WTC11 (cell line): Measurements from ENCODE around the gene M1AP. TPM values are rescaled to one million over a fixed set of nuclear protein-coding genes. Genes with fewer than 3 reads are reported as not detected.

Source experiments
- ATAC-seq: fragments of 200-7000 bp; cut with Tn5 transposase; 2 replicates; pipeline ENCODE4 v1.10.0; 2021; ENCODE audit warnings: mild to moderate bottlenecking, moderate library complexity
- CTCF ChIA-PET: fragments of 300-600 bp; sonication (Branson Sonifier 250); formaldehyde crosslinking; loops from one replicate; lab custom pipeline; 2021; ENCODE audit warnings: antibody characterized with exemption; lab: Charles Lee
- POLR2A ChIA-PET: fragments of 350-600 bp; sonication (Branson Sonifier 250); formaldehyde crosslinking; loops from one replicate; lab custom pipeline; 2021; ENCODE audit warnings: antibody characterized with exemption; lab: Charles Lee
- DNase-seq: peaks from one replicate; pipeline ENCODE4 v3.0.0; 2021; ENCODE audit warnings: low spot score
- H3K27ac Mint-ChIP-seq: 2 replicates; pipeline ENCODE4 v1.8.0; 2021; ENCODE audit warnings: mixed read lengths
- H3K27me3 Mint-ChIP-seq: 2 replicates; pipeline ENCODE4 v1.8.0; 2021; ENCODE audit warnings: low read depth, mild to moderate bottlenecking, moderate library complexity, mixed read lengths
- H3K36me3 Mint-ChIP-seq: 2 replicates; pipeline ENCODE4 v1.8.0; 2021; ENCODE audit warnings: mixed read lengths
- H3K4me1 Mint-ChIP-seq: 2 replicates; pipeline ENCODE4 v1.8.0; 2022; ENCODE audit warnings: mixed read lengths
- H3K4me3 Mint-ChIP-seq: 2 replicates; pipeline ENCODE4 v1.8.0; 2021; ENCODE audit warnings: mild to moderate bottlenecking, moderate library complexity, mixed read lengths
- H3K9me3 Mint-ChIP-seq: 2 replicates; pipeline ENCODE4 v1.8.0; 2021; ENCODE audit warnings: mixed read lengths
- CDX4 ChIP-seq: fragments of 250-450 bp; sonication (Bioruptor Pico); IDR thresholded peaks from 2 replicates; pipeline ENCODE4 v1.9.0; 2021; ENCODE audit warnings: moderate library complexity, mild to moderate bottlenecking, inconsistent platforms, borderline replicate concordance
- CREB1 ChIP-seq: sonication (generic); formaldehyde crosslinking; IDR thresholded peaks from 2 replicates; pipeline ENCODE4 v1.8.0; 2023; ENCODE audit warnings: mild to moderate bottlenecking, missing genetic modification reagents
- CREM ChIP-seq: sonication (generic); formaldehyde crosslinking; IDR thresholded peaks from 2 replicates; pipeline ENCODE4 v1.8.1; 2022; ENCODE audit warnings: mild to moderate bottlenecking, missing genetic modification reagents, moderate library complexity
- E2F4 ChIP-seq: sonication (generic); formaldehyde crosslinking; IDR thresholded peaks from 2 replicates; pipeline ENCODE4 v1.8.1; 2022; ENCODE audit warnings: low read depth, mild to moderate bottlenecking, moderate library complexity, missing genetic modification reagents, borderline replicate concordance
- FOXP1 ChIP-seq: sonication (generic); formaldehyde crosslinking; IDR thresholded peaks from 2 replicates; pipeline ENCODE4 v1.8.0; 2022; ENCODE audit warnings: missing genetic modification reagents, mild to moderate bottlenecking, moderate library complexity, borderline replicate concordance
- GABPB1 ChIP-seq: sonication (generic); formaldehyde crosslinking; IDR thresholded peaks from 2 replicates; pipeline ENCODE4 v1.8.1; 2023; ENCODE audit warnings: mild to moderate bottlenecking, missing genetic modification reagents
- GRHL2 ChIP-seq: fragments of 250-450 bp; sonication (Bioruptor Pico); IDR thresholded peaks from 2 replicates; pipeline ENCODE4 v1.8.0; 2022; ENCODE audit warnings: mild to moderate bottlenecking, moderate library complexity; ENCODE audit not compliant: insufficient replicate concordance, severe bottlenecking
- GTF2I ChIP-seq: fragments of 250-450 bp; sonication (Bioruptor Pico); conservative IDR thresholded peaks from 2 replicates; pipeline ENCODE4 v1.4.0; 2021; ENCODE audit warnings: mild to moderate bottlenecking
- JUN ChIP-seq: sonication (generic); formaldehyde crosslinking; IDR thresholded peaks from 2 replicates; pipeline ENCODE4 v1.8.0; 2023; ENCODE audit warnings: mild to moderate bottlenecking, missing genetic modification reagents
- KAT7 ChIP-seq: sonication (generic); formaldehyde crosslinking; IDR thresholded peaks from 2 replicates; pipeline ENCODE4 v1.8.1; 2023; ENCODE audit warnings: missing genetic modification reagents, mild to moderate bottlenecking, borderline replicate concordance
- MXD4 ChIP-seq: fragments of 250-450 bp; sonication (Bioruptor Pico); IDR thresholded peaks from 2 replicates; pipeline ENCODE4 v1.8.0; 2021; ENCODE audit warnings: mild to moderate bottlenecking, moderate library complexity, borderline replicate concordance
- NFATC4 ChIP-seq: fragments of 250-450 bp; sonication (Bioruptor Pico); IDR thresholded peaks from 2 replicates; pipeline ENCODE4 v1.9.0; 2021; ENCODE audit warnings: mild to moderate bottlenecking
- NR3C1 ChIP-seq: sonication (generic); formaldehyde crosslinking; conservative IDR thresholded peaks from 2 replicates; pipeline ENCODE4 v1.8.1; 2023; ENCODE audit warnings: low read depth, mild to moderate bottlenecking, missing genetic modification reagents
- OVOL2 ChIP-seq: fragments of 250-450 bp; sonication (Bioruptor Pico); IDR thresholded peaks from 2 replicates; pipeline ENCODE4 v1.9.0; 2021; ENCODE audit warnings: mild to moderate bottlenecking, borderline replicate concordance
- RELA ChIP-seq: sonication (generic); formaldehyde crosslinking; IDR thresholded peaks from 2 replicates; pipeline ENCODE4 v1.8.1; 2022; ENCODE audit warnings: missing genetic modification reagents, mild to moderate bottlenecking, borderline replicate concordance
- RORB ChIP-seq: fragments of 250-450 bp; sonication (Bioruptor Pico); IDR thresholded peaks from 2 replicates; pipeline ENCODE4 v1.9.0; 2021; ENCODE audit warnings: mild to moderate bottlenecking
- SMAD3 ChIP-seq: sonication (generic); formaldehyde crosslinking; IDR thresholded peaks from 2 replicates; pipeline ENCODE4 v1.8.0; 2022; ENCODE audit warnings: missing genetic modification reagents, mild to moderate bottlenecking, borderline replicate concordance
- ZNF219 ChIP-seq: sonication (generic); formaldehyde crosslinking; IDR thresholded peaks from 2 replicates; pipeline ENCODE4 v1.8.0; 2023; ENCODE audit warnings: missing genetic modification reagents, mild to moderate bottlenecking, borderline replicate concordance
- ZNF263 ChIP-seq: sonication (generic); formaldehyde crosslinking; IDR thresholded peaks from 2 replicates; pipeline ENCODE4 v1.8.1; 2022; ENCODE audit warnings: low read depth, mild to moderate bottlenecking, moderate library complexity, missing genetic modification reagents
- ZNF396 ChIP-seq: fragments of 250-450 bp; sonication (Bioruptor Pico); IDR thresholded peaks from 2 replicates; pipeline ENCODE4 v1.8.0; 2021; ENCODE audit warnings: mild to moderate bottlenecking, moderate library complexity, borderline replicate concordance
- ZNF423 ChIP-seq: fragments of 250-450 bp; sonication (Bioruptor Pico); IDR thresholded peaks from 2 replicates; pipeline ENCODE4 v2.1.2; 2022; ENCODE audit warnings: mild to moderate bottlenecking, moderate library complexity
- ZNF671 ChIP-seq: fragments of 250-450 bp; sonication (Bioruptor Pico); IDR thresholded peaks from 2 replicates; pipeline ENCODE4 v1.8.0; 2021; ENCODE audit warnings: mild to moderate bottlenecking
- total RNA-seq: library from RNA; stranded (reverse); gene quantifications from 3 replicates; pipeline ENCODE4 v1.2.3, GENCODE V29; 2021
- TF ChIP-seq, protein P1 (sequence below): sonication (generic); formaldehyde crosslinking; IDR thresholded peaks from 2 replicates; pipeline ENCODE4 v1.8.1; 2022; ENCODE audit warnings: mild to moderate bottlenecking, moderate library complexity, missing genetic modification reagents
- TF ChIP-seq, protein P2 (sequence below): sonication (generic); formaldehyde crosslinking; IDR thresholded peaks from 2 replicates; pipeline ENCODE4 v1.8.0; 2022; ENCODE audit warnings: mild to moderate bottlenecking, missing genetic modification reagents
- TF ChIP-seq, protein P3 (sequence below): fragments of 250-450 bp; sonication (Bioruptor Pico); IDR thresholded peaks from 2 replicates; pipeline ENCODE4 v1.9.0; 2021; ENCODE audit warnings: mild to moderate bottlenecking
- TF ChIP-seq, protein P4 (sequence below): sonication (generic); formaldehyde crosslinking; IDR thresholded peaks from 2 replicates; pipeline ENCODE4 v1.8.1; 2023; ENCODE audit warnings: mild to moderate bottlenecking, missing genetic modification reagents
- TF ChIP-seq, protein P5 (sequence below): sonication (generic); formaldehyde crosslinking; IDR thresholded peaks from 2 replicates; pipeline ENCODE4 v1.8.1; 2023; ENCODE audit warnings: mild to moderate bottlenecking, missing genetic modification reagents
- TF ChIP-seq, protein P6 (sequence below): sonication (generic); formaldehyde crosslinking; IDR thresholded peaks from 2 replicates; pipeline ENCODE4 v1.8.1; 2022; ENCODE audit warnings: missing genetic modification reagents, borderline replicate concordance

M1AP gene
- total RNA-seq, 1 experiment from 2014 or later, result 5.9 TPM

GRCh38 chr2:74617122-74617521, 31.0 kb downstream of the M1AP start (continued):
- no peak for TF ChIP-seq ZNF396
- TF ChIP-seq NR3C1 (CRISPR knock-in tag), result no peak
- no peak for TF ChIP-seq CREM
- TF ChIP-seq, protein P1, sequence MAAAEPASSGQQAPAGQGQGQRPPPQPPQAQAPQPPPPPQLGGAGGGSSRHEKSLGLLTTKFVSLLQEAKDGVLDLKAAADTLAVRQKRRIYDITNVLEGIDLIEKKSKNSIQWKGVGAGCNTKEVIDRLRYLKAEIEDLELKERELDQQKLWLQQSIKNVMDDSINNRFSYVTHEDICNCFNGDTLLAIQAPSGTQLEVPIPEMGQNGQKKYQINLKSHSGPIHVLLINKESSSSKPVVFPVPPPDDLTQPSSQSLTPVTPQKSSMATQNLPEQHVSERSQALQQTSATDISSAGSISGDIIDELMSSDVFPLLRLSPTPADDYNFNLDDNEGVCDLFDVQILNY, result no peak
- TF ChIP-seq, protein P2, sequence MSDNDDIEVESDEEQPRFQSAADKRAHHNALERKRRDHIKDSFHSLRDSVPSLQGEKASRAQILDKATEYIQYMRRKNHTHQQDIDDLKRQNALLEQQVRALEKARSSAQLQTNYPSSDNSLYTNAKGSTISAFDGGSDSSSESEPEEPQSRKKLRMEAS, result no peak
- no peak for TF ChIP-seq OVOL2 (CRISPR knock-in tag)

DNA sequence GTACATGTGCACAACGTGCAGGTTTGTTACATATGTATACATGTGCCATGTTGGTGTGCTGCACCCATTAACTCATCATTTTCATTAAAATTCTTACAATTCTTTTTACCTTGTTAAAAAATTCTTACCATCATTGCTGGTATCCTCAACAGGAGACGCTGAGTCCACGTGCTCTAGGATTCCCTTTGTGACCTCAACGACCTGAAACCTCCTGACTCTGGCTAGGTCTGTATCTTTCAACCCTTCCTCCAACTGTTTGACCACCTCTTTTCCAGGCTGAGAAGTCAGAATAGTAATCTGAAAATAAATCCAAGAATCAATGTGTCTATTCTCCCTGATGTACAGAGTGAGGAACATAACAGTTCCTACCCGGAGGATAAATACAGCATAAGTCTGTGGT, 41.2 kb downstream of the M1AP start:
- POLR2A ChIA-PET, result no interaction called here

DNA sequence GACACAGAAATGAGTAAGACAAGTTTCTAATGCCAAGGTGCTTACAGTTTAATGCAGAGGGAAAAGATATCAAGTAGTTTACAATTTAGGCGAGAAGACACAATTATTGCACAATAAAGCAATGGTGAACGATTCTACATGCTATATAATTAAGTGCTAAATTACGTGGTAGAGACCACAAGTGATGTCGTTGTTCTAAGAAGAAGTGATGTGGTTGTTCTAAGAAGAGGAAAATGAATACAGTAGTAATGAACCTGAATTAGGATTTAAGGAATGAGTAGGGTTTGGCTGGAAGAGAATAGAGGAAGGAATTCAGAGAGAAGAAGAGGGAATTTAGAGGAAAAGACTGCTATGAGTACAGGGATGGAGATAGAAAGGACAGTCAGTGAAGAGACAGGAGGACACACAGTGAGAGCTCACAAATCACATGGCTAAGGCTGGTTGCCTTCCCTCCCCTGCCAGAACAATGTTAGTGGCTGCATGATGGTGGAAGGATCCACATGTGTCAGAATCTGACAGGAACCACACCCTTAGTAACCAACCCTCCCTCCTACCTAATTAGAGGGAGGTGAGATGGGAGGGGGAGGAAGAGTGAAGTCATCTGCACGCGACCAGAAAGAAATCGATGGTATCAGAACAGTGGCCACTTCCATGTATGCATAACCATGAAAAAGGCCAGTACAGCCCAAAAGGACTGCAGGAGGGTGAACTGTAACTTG, 44.7 kb downstream of the M1AP start:
- no peaks in the 10 kb centered on the region for H3K4me1 Mint-ChIP-seq
- ATAC-seq (no peak), DNase-seq (no peak)
- peaks cover 10% of the 10 kb centered on the region for H3K27me3 Mint-ChIP-seq
- no peak overlapping the region for H3K4me3 Mint-ChIP-seq
- no peak overlapping the region for H3K27ac Mint-ChIP-seq
- POLR2A ChIA-PET, result no interaction called here
- H3K36me3 Mint-ChIP-seq, result no peaks in the 10 kb centered on the region
- H3K9me3 Mint-ChIP-seq, result peaks cover 6% of the 10 kb centered on the region
- CTCF ChIA-PET, result no interaction called here
- TF ChIP-seq SMAD3 (CRISPR knock-in tag), result no peak
- no peak for TF ChIP-seq CREB1 (CRISPR knock-in tag)
- no peak for TF ChIP-seq CDX4 (CRISPR knock-in tag)
- TF ChIP-seq E2F4 (CRISPR knock-in tag), result no peak
- no peak for TF ChIP-seq JUN (CRISPR knock-in tag)
- TF ChIP-seq, protein P3, sequence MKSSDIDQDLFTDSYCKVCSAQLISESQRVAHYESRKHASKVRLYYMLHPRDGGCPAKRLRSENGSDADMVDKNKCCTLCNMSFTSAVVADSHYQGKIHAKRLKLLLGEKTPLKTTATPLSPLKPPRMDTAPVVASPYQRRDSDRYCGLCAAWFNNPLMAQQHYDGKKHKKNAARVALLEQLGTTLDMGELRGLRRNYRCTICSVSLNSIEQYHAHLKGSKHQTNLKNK (CRISPR knock-in tag), result no peak
- TF ChIP-seq GRHL2 (CRISPR knock-in tag), result no peak
- TF ChIP-seq ZNF423 (CRISPR knock-in tag), result no peak
- no peak for TF ChIP-seq MXD4 (CRISPR knock-in tag)
- TF ChIP-seq KAT7, result no peak
- TF ChIP-seq, protein P4, sequence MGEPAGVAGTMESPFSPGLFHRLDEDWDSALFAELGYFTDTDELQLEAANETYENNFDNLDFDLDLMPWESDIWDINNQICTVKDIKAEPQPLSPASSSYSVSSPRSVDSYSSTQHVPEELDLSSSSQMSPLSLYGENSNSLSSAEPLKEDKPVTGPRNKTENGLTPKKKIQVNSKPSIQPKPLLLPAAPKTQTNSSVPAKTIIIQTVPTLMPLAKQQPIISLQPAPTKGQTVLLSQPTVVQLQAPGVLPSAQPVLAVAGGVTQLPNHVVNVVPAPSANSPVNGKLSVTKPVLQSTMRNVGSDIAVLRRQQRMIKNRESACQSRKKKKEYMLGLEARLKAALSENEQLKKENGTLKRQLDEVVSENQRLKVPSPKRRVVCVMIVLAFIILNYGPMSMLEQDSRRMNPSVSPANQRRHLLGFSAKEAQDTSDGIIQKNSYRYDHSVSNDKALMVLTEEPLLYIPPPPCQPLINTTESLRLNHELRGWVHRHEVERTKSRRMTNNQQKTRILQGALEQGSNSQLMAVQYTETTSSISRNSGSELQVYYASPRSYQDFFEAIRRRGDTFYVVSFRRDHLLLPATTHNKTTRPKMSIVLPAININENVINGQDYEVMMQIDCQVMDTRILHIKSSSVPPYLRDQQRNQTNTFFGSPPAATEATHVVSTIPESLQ (CRISPR knock-in tag), result no peak
- TF ChIP-seq, protein P5, sequence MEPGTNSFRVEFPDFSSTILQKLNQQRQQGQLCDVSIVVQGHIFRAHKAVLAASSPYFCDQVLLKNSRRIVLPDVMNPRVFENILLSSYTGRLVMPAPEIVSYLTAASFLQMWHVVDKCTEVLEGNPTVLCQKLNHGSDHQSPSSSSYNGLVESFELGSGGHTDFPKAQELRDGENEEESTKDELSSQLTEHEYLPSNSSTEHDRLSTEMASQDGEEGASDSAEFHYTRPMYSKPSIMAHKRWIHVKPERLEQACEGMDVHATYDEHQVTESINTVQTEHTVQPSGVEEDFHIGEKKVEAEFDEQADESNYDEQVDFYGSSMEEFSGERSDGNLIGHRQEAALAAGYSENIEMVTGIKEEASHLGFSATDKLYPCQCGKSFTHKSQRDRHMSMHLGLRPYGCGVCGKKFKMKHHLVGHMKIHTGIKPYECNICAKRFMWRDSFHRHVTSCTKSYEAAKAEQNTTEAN (CRISPR knock-in tag), result no peak
- TF ChIP-seq RELA, result no peak
- no peak for TF ChIP-seq ZNF219 (CRISPR knock-in tag)
- no peak for TF ChIP-seq GTF2I
- TF ChIP-seq RORB (CRISPR knock-in tag), result no peak

More for the DNA sequence above, 41.2 kb downstream of the M1AP start:
- DNase-seq, result no peak
- Mint-ChIP-seq H3K27ac (no peak overlapping the region), H3K9me3 (peaks cover 29% of the 10 kb centered on the region), H3K4me1 (no peaks in the 10 kb centered on the region), H3K27me3 (peaks cover 12% of the 10 kb centered on the region), H3K4me3 (no peak overlapping the region), H3K36me3 (peaks cover 8% of the 10 kb centered on the region)
- CTCF ChIA-PET, result no interaction called here
- no peak for TF ChIP-seq ZNF671
- no peak for TF ChIP-seq FOXP1
- TF ChIP-seq ZNF263, result no peak
- no peak for TF ChIP-seq ZNF219 (CRISPR knock-in tag)
- TF ChIP-seq, protein P6, sequence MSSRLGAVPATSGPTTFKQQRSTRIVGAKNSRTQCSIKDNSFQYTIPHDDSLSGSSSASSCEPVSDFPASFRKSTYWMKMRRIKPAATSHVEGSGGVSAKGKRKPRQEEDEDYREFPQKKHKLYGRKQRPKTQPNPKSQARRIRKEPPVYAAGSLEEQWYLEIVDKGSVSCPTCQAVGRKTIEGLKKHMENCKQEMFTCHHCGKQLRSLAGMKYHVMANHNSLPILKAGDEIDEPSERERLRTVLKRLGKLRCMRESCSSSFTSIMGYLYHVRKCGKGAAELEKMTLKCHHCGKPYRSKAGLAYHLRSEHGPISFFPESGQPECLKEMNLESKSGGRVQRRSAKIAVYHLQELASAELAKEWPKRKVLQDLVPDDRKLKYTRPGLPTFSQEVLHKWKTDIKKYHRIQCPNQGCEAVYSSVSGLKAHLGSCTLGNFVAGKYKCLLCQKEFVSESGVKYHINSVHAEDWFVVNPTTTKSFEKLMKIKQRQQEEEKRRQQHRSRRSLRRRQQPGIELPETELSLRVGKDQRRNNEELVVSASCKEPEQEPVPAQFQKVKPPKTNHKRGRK (CRISPR knock-in tag), result no peak
- TF ChIP-seq GABPB1 (CRISPR knock-in tag), result no peak
- TF ChIP-seq NFATC4 (CRISPR knock-in tag), result no peak
- ATAC-seq, result no peak
